ENCODE measurements around the gene SMAD3. TPM values are rescaled to one million over a fixed set of nuclear protein-coding genes. Genes with fewer than 3 reads are reported as not detected.

The SMAD3 gene
- total and polyA plus RNA-seq, 2 of the 4 experiments (the other 2 are of a cell fraction), result 71.0 to 177 TPM

- TF ChIP-seq MXI1 (IDR thresholded peaks at IDR 0.05; ENCODE audit: borderline replicate concordance, low read depth, low read length) (no peak), MAZ (IDR thresholded peaks at IDR 0.05; ENCODE audit: borderline replicate concordance, low read depth, low read length) (no peak), NFE2L2 (IDR thresholded peaks at IDR 0.05; ENCODE audit: low read depth, low read length) (peak; percentile 69)
Measured at GRCh38 chr15:67091071-67091979, 25.9 kb downstream of the SMAD3 start (continued).

DNA sequence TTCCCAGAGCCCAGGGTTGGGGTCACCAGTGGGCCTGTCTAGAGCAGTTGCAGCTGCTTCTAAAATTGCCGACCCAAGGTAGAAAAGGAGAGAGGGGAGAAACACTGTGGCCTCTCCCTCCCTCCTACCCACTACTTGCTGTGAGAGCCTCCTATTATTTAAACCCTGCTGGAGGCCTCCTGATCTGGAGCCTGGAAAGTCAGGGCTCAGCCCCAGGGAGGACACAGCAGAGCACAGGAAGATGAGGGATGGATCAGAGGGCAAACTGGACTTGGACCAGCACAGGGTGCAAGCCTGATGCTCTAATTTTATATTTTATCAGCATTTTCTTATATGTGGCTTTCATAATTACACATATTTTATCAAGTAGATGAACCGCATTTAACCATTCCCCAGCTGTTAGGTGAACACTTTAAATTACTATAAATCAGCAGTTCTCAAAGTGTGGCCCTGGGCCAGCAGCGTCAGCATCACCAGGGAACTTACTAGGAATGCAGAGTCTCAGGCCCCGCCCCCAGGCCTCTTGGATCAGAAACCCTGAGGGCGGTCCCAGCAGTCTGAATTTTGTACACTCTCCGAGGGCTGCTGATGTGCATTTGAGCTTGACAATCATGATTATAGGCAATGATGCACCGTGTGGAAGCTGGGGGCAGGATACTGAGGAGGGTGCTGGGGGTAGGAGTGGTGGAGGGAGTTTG is 26.7 kb downstream of the SMAD3 start:
- ChIA-PET POLR2A (ENCODE audit: unreplicated experiment) (no interaction called here), CTCF (no interaction called here)
- Histone ChIP-seq H3K23ac (ENCODE audit: low read depth, low read length) (peak overlapping the region; percentile 69; the same call in 1 of the 2 replicates), H3K4me3 (ENCODE audit: insufficient read depth, low read depth, low read length) (no peak overlapping the region), H4K5ac (ENCODE audit: low read depth, low read length) (no peak overlapping the region), H2BK15ac (ENCODE audit: low read depth, low read length) (peak overlapping the region; percentile 56; the same call in 1 of the 3 replicates), H3K27ac (ENCODE audit: insufficient read depth, low read length) (peak overlapping the region; percentile 56), H3K9me3 (ENCODE audit: control insufficient read depth, insufficient read depth, low read length) (no peaks in the 10 kb centered on the region), H2BK120ac (ENCODE audit: low read depth, low read length) (peak overlapping the region; percentile 50), H3K18ac (ENCODE audit: low read depth, low read length) (peak overlapping the region; percentile 20), H3K14ac (replicated peaks; ENCODE audit: low read depth, low read length) (peak overlapping the region; percentile 42), H3K9me1 (ENCODE audit: insufficient read depth, low read length) (peaks cover 80% of the 10 kb centered on the region), H3K4me2 (ENCODE audit: low read depth, low read length) (peak overlapping the region; percentile 11), H3K4me1 (ENCODE audit: control insufficient read depth, insufficient read depth, low read length) (peaks cover 60% of the 10 kb centered on the region), H3K4ac (ENCODE audit: low read depth, low read length) (peak overlapping the region; percentile 43), H3K79me1 (ENCODE audit: low read depth in 1 of 2, low read length in 2 of 2) (peaks cover 11 to 95% of the 10 kb centered on the region in 2 experiments; a peak in 3 of 4 replicates), H4K91ac (ENCODE audit: insufficient read depth, low read depth, low read length) (peak overlapping the region; percentile 40), H3K9ac (ENCODE audit: low read depth, low read length) (peak overlapping the region; percentile 35; the same call in 1 of the 2 replicates), H2AK5ac (ENCODE audit: low read depth, low read length) (peak overlapping the region; percentile 92), H2BK5ac (ENCODE audit: low read depth, low read length, poor library complexity, severe bottlenecking) (peak overlapping the region; percentile 47), H2AK9ac (replicated peaks; ENCODE audit: low read depth, low read length, poor library complexity) (no peak overlapping the region), H3K36me3 (ENCODE audit: control insufficient read depth, insufficient read depth, low read length) (peaks cover 51% of the 10 kb centered on the region), H4K20me1 (ENCODE audit: insufficient read depth, low read length) (peaks cover 98% of the 10 kb centered on the region), H3K27me3 (ENCODE audit: control insufficient read depth, insufficient read depth, low read length) (no peaks in the 10 kb centered on the region), H2AFZ (replicated peaks; ENCODE audit: low read length, poor library complexity) (no peak overlapping the region), H2BK20ac (ENCODE audit: low read depth, low read length) (peak overlapping the region; percentile 35; the same call in 1 of the 2 replicates), H3K56ac (ENCODE audit: extremely low read depth, insufficient read depth, low read length) (no peak overlapping the region), H4K8ac (ENCODE audit: low read depth in 2 of 2, low read length in 2 of 2) (peak overlapping the region; percentile 26 to 43; a peak in 1 of 4 replicates)
- no peak for TF ChIP-seq SMC3 (IDR thresholded peaks at IDR 0.05; ENCODE audit: low read depth, low read length)
- dilution Hi-C loops (cut with HindIII; ENCODE audit: low sequenced_read_pairs, unreplicated experiment) (no loop called here), intact Hi-C loops (cut with micrococcal nuclease) (no loop called here), in situ Hi-C loops (cut with MboI; ENCODE audit: low sequenced_read_pairs) (no loop called here)
- ATAC-seq (ENCODE audit: low read depth) (no peak), DNase-seq (no peak)
- no TSS peak for BruUV-seq (replicated peaks)
- 0% methylated on average over 1 of the region's 7 CpGs; no CpG with 5 or more reads in 1 of the 2 experiments for WGBS, 2 experiments (ENCODE audit: extremely low coverage in 2 of 2, insufficient read length in 1 of 2)
